AG04450 (cell line): Measurements from ENCODE around the gene RAPGEF2. TPM values are rescaled to one million over a fixed set of nuclear protein-coding genes. Genes with fewer than 3 reads are reported as not detected.

Experiments
- CTCF ChIA-PET: fragments of 300-600, 350-600 bp; formaldehyde crosslinking; extraction: SDS; loops from one replicate; lab custom pipeline; 2022; ENCODE audit warnings: antibody characterized with exemption, inconsistent platforms; lab: Charles Lee
- POLR2A ChIA-PET: fragments of 350-600 bp; formaldehyde crosslinking; extraction: SDS; loops from one replicate; lab custom pipeline; 2021; ENCODE audit warnings: antibody characterized with exemption, inconsistent platforms; lab: Yijun Ruan, JAX
- DNase-seq: peaks from one replicate; pipeline ENCODE4 v3.0.0-alpha.2; 2011; ENCODE audit warnings: low read depth, low spot score
- H3K27ac ChIP-seq: one replicate; pipeline ENCODE4 v1.5.1; 2012; ENCODE audit warnings: low read depth, low read length, control low read depth
- H3K27me3 ChIP-seq: one replicate; pipeline ENCODE4 v1.6.0; 2012; ENCODE audit warnings: low read length; ENCODE audit not compliant: control insufficient read depth, insufficient read depth
- H3K4me3 ChIP-seq: 2 replicates; pipeline ENCODE4 v1.5.1; 2011; ENCODE audit warnings: mild to moderate bottlenecking, low read depth, low read length, control low read depth
- H3K9me3 ChIP-seq: 2 replicates; pipeline ENCODE4 v1.5.1; 2012; ENCODE audit warnings: low read length; ENCODE audit not compliant: control insufficient read depth, insufficient read depth
- CTCF ChIP-seq: IDR thresholded peaks from 2 replicates; pipeline ENCODE4 v1.5.1; 2011; ENCODE audit warnings: low read depth, low read length, control low read depth, inconsistent platforms
- polyA plus RNA-seq: library from polyadenylated mRNA; depleted of rRNA; stranded (reverse); fragments of >200 nt; gene quantifications from 2 replicates; pipeline ENCODE4 v1.2.3, GENCODE V29; 2011

RAPGEF2 gene
- polyA plus RNA-seq, 1 experiment: 51.5 TPM

- no peaks in the 10 kb centered on the region for H3K27me3 ChIP-seq
- POLR2A ChIA-PET: no interaction called here
Observed at GRCh38 chr4:159256037-159256436, 153.2 kb downstream of the RAPGEF2 start.

DNA sequence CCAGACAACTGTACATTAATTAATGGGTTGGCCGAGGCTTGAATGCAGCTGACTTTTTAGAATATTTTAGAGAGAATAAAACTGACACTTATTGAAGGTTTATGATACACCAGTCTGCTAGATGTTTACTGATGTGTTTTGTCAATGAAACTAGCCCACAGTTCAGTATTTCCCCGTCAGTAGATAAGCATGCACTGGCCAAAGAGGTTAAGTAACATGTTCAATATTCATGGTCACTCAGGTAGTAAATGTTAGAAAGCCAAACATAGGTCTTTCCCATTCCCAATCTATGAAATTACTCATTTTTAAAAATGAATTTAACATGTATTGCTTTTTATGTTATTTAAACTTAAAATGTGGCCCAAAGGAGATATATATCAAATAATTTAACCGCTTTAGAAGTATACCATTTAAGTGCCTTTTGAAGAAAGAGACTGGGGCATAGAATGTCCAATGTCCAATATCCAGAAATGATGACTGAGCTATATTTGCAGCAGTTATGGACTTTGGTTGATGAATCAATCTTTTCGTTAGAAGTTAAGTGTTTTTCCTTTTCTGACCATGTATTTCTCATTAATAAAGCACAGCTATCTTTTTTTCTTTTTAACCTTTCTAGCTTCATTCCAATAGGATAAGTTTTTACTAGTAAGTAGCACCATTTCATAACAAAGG lies 156.1 kb downstream of the RAPGEF2 start:
- no peak for DNase-seq
- H3K4me3 ChIP-seq: no peak overlapping the region
- POLR2A ChIA-PET: no interaction called here
- CTCF ChIA-PET: interaction anchor here (0.6 kb wide), 1 partner anchor 78 kb away, joined by 3 read pairs; no protein-coding TSS in a partner anchor
- H3K9me3 ChIP-seq: no peaks in the 10 kb centered on the region
- H3K27me3 ChIP-seq: no peaks in the 10 kb centered on the region
- no peak for TF ChIP-seq CTCF
- no peak overlapping the region for H3K27ac ChIP-seq

More at GRCh38 chr4:159256037-159256436, 153.2 kb downstream of the RAPGEF2 start:
- TF ChIP-seq CTCF: no peak
- Histone ChIP-seq H3K9me3 (peaks cover 3% of the 10 kb centered on the region), H3K4me3 (no peak overlapping the region), H3K27ac (no peak overlapping the region)
- CTCF ChIA-PET: interaction anchor here (1.3 to 1.4 kb wide), 2 partner anchors 28 to 53 kb away, joined by 3 read pairs; no protein-coding TSS in a partner anchor
- DNase-seq: no peak

DNA sequence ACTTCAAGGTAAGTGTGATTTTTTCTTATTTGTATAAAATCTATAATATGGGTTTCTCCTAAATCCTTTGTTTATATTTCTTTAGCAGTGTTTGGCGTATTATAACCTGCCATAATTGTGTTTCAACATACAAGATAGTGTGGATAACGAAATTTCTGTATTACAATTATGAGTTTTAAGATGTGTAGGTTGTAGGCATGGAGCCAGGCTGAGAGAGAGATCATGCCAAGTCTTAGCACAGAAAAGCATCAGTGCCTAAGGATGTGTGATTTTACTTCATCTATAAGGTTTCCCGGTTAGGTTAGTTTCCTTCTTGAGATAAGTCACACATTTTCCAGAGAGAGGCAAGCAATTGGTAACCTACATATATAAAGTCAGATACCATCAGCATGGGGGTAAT lies 161.2 kb downstream of the RAPGEF2 start:
- DNase-seq: no peak
- ChIA-PET POLR2A (no interaction called here), CTCF (no interaction called here)
- H3K4me3 ChIP-seq: no peak overlapping the region
- H3K27ac ChIP-seq: no peak overlapping the region
- TF ChIP-seq CTCF: no peak
- H3K27me3 ChIP-seq: no peaks in the 10 kb centered on the region
- H3K9me3 ChIP-seq: no peaks in the 10 kb centered on the region

DNA sequence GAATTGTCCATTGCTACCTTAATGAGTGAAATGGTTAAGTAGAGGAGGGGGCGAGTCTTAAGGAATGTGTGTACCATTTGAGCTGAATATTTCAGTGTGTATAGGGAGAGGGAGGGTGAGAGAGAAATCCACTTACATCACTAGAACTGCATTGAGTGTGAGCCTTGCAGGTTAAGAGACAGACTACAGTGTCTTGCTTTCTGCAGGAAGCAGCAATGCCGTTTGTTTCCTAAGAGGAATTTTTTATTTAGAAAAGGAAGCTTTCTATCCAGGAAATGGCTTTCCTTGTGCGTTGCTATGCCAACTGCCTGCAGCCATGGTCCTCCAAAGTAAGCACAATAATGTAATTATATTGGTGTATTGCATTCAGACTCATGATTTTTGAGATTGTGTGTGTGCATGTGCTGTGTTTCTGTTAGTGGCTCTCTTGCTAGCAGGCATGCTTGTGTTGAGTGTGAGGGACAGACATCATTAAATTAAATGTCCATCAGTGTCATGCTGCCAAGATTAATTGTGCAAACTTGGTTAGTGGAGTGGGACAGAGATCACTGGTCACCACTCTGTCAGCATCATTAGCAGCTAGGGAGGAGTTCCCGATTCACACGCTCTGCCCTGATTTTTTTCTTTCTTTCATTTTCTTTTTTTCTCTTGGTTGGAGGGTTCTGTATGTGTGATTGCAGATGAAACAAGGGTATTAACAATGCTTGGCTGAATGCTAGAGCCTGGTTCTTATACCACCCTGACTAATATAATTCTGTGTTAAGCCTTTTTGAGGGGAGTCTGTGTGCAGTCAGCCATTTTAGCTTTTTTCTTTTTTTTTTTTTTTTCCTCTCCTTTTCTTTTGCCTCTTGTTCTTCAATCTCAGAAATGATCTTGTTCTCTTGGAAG lies 164.3 kb downstream of the RAPGEF2 start:
- CTCF ChIA-PET: interaction anchor here (0.7 to 1.4 kb wide), 5 partner anchors 23 to 77 kb away, joined by 3 to 7 read pairs (median 3); no protein-coding TSS in a partner anchor
- no peak for DNase-seq

More for the DNA sequence above, 164.3 kb downstream of the RAPGEF2 start:
- TF ChIP-seq CTCF: no peak
- no peaks in the 10 kb centered on the region for H3K9me3 ChIP-seq
- POLR2A ChIA-PET: interaction anchor here (0.6 kb wide), 3 partner anchors 18 to 177 kb away, joined by 3 to 6 read pairs (median 4); no protein-coding TSS in a partner anchor
- H3K27ac ChIP-seq: peak overlapping the region; percentile 3
- H3K4me3 ChIP-seq: peak overlapping the region; percentile 25
- H3K27me3 ChIP-seq: no peaks in the 10 kb centered on the region
